ENCODE data around the gene CADPS2. TPM values are rescaled to one million over a fixed set of nuclear protein-coding genes. Genes with fewer than 3 reads are reported as not detected.

CADPS2 gene
- total RNA-seq, 1 donor from 2014 or later = 6.4 TPM

DNA sequence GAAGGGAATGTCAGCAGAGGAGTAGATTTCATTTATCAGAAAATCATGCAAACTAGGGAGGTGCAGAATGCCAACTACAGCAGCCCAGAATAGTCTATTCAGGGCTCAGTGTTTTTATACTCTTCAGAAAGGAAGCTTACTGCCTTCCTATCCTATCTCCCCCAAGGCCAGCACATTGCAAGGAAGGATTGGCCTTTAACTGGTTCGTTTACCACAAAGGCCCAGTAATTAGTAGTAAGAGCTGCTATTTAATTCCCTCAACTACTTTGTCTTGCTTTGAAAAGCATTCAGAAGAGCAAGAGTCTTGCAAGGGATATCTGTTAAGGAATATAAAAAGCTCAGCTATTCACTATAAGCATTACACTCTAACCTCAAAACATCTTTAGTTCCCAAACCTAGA is 97.1 kb downstream of the CADPS2 start:
- H3K27ac Mint-ChIP-seq (ENCODE audit: unreplicated experiment) = no peak overlapping the region
- H3K4me3 ChIP-seq (ENCODE audit: insufficient read depth, low read depth, low read length) = no peak overlapping the region
- H4K20me1 ChIP-seq (ENCODE audit: insufficient read depth, low read length) = no peaks in the 10 kb centered on the region
- H3K9ac ChIP-seq (ENCODE audit: low read length) = no peak overlapping the region
- no peaks in the 10 kb centered on the region for H3K36me3 ChIP-seq (ENCODE audit: insufficient read depth, low read length)
- H3K4me3 Mint-ChIP-seq (ENCODE audit: unreplicated experiment) = no peak overlapping the region
- no peak overlapping the region for H3K4me2 ChIP-seq (ENCODE audit: low read length)
- DNase-seq (ENCODE audit: low read depth) (no peak), FAIRE-seq (no peak)
- TF ChIP-seq EZH2 (IDR thresholded peaks at IDR 0.05; ENCODE audit: insufficient read depth, low read length) = no peak
- TF ChIP-seq, protein P1, sequence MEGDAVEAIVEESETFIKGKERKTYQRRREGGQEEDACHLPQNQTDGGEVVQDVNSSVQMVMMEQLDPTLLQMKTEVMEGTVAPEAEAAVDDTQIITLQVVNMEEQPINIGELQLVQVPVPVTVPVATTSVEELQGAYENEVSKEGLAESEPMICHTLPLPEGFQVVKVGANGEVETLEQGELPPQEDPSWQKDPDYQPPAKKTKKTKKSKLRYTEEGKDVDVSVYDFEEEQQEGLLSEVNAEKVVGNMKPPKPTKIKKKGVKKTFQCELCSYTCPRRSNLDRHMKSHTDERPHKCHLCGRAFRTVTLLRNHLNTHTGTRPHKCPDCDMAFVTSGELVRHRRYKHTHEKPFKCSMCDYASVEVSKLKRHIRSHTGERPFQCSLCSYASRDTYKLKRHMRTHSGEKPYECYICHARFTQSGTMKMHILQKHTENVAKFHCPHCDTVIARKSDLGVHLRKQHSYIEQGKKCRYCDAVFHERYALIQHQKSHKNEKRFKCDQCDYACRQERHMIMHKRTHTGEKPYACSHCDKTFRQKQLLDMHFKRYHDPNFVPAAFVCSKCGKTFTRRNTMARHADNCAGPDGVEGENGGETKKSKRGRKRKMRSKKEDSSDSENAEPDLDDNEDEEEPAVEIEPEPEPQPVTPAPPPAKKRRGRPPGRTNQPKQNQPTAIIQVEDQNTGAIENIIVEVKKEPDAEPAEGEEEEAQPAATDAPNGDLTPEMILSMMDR (IDR thresholded peaks at IDR 0.05; ENCODE audit: insufficient read depth, low read depth, low read length) = no peak
- no peaks in the 10 kb centered on the region for H3K9me3 Mint-ChIP-seq (ENCODE audit: unreplicated experiment)
- H3K36me3 Mint-ChIP-seq (ENCODE audit: low read depth, unreplicated experiment) = no peaks in the 10 kb centered on the region
- no peaks in the 10 kb centered on the region for H3K9me3 ChIP-seq (ENCODE audit: insufficient read depth, low read depth, low read length)
- no peak overlapping the region for H3K27ac ChIP-seq (ENCODE audit: low read depth, low read length)
- no peak overlapping the region for H2AFZ ChIP-seq (ENCODE audit: low read depth, low read length)
- no peaks in the 10 kb centered on the region for H3K79me2 ChIP-seq (ENCODE audit: insufficient read depth, low read length)
- no peaks in the 10 kb centered on the region for H3K4me1 ChIP-seq (ENCODE audit: insufficient read depth, low read length)
- H3K27me3 Mint-ChIP-seq (ENCODE audit: low read depth, unreplicated experiment) = no peaks in the 10 kb centered on the region
- no peaks in the 10 kb centered on the region for H3K27me3 ChIP-seq (ENCODE audit: insufficient read depth, low read length)
- peaks cover 13% of the 10 kb centered on the region for H3K4me1 Mint-ChIP-seq (ENCODE audit: low read depth, unreplicated experiment)

DNA sequence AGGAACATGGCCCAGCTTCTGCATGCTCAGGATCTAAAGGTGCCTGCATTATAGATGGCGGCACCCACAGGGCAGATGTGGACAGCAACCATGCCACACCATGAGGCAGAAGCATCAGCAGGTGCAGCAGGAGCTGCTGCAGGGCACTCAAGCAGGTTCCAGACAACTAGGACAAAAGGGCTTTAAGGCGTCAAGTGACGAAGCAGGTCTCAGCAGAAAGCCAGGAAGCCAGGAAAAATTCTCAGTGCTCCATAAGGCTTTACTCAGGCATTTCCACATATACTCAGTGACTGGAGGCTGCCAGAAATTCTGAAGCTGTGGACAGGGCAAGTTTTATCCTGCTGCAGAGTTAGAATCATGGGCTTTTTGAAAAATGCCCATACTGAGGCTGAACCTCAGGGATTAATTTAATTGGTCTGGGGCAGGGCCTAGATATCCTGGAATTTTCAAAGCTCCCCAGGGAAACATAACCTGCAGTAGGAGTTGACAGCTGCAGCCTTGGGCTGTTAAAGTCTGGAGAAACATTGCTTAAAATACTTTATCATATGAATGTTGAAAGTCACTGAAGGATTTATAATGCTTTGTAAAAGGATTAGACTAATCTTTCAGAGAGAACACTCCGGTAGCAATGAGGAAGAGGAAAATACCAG is 115.4 kb downstream of the CADPS2 start:
- H3K36me3 Mint-ChIP-seq (ENCODE audit: low read depth, unreplicated experiment) = no peaks in the 10 kb centered on the region
- no peaks in the 10 kb centered on the region for H3K36me3 ChIP-seq (ENCODE audit: insufficient read depth, low read length)
- FAIRE-seq (no peak), DNase-seq (ENCODE audit: low read depth) (no peak)
- no peak overlapping the region for H3K4me3 ChIP-seq (ENCODE audit: insufficient read depth, low read depth, low read length)
- H2AFZ ChIP-seq (ENCODE audit: low read depth, low read length) = no peak overlapping the region
- H4K20me1 ChIP-seq (ENCODE audit: insufficient read depth, low read length) = no peaks in the 10 kb centered on the region
- TF ChIP-seq, protein P1 (IDR thresholded peaks at IDR 0.05; ENCODE audit: insufficient read depth, low read depth, low read length) = no peak
- no peak for TF ChIP-seq EZH2 (IDR thresholded peaks at IDR 0.05; ENCODE audit: insufficient read depth, low read length)
- H3K4me1 ChIP-seq (ENCODE audit: insufficient read depth, low read length) = no peaks in the 10 kb centered on the region
- H3K9me3 ChIP-seq (ENCODE audit: insufficient read depth, low read depth, low read length) = no peaks in the 10 kb centered on the region
- H3K27ac ChIP-seq (ENCODE audit: low read depth, low read length) = no peak overlapping the region
- no peak overlapping the region for H3K4me3 Mint-ChIP-seq (ENCODE audit: unreplicated experiment)
- no peak overlapping the region for H3K4me2 ChIP-seq (ENCODE audit: low read length)
- no peak overlapping the region for H3K9ac ChIP-seq (ENCODE audit: low read length)
- H3K4me1 Mint-ChIP-seq (ENCODE audit: low read depth, unreplicated experiment) = no peaks in the 10 kb centered on the region
- no peaks in the 10 kb centered on the region for H3K9me3 Mint-ChIP-seq (ENCODE audit: unreplicated experiment)
- H3K27me3 Mint-ChIP-seq (ENCODE audit: low read depth, unreplicated experiment) = no peaks in the 10 kb centered on the region
- H3K27ac Mint-ChIP-seq (ENCODE audit: unreplicated experiment) = no peak overlapping the region
- H3K27me3 ChIP-seq (ENCODE audit: insufficient read depth, low read length) = no peaks in the 10 kb centered on the region
- no peaks in the 10 kb centered on the region for H3K79me2 ChIP-seq (ENCODE audit: insufficient read depth, low read length)

DNA sequence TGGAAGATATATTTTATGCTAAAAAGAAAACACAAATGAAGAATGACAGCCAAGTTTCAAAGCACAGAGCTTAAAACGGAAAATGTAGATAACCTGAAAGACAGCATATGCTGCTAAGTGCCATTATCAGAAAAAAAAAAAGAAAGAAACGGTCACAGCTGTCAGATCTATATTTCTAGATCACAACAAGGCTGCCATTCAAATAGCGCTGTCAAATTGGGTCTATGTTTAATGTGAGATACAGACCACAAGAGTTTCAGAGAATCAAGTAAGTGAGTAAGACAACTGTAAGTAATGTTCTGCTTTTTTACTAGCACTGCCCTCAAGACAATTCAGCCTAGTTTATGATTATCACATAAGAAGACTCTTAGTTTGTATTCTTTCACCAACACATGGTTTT is 117.4 kb downstream of the CADPS2 start:
- Histone ChIP-seq H3K27ac (ENCODE audit: low read depth, low read length) (no peak overlapping the region), H3K9ac (ENCODE audit: low read length) (no peak overlapping the region), H3K4me3 (ENCODE audit: insufficient read depth, low read depth, low read length) (no peak overlapping the region), H3K36me3 (ENCODE audit: insufficient read depth, low read length) (no peaks in the 10 kb centered on the region), H3K9me3 (ENCODE audit: insufficient read depth, low read depth, low read length) (no peaks in the 10 kb centered on the region), H2AFZ (ENCODE audit: low read depth, low read length) (no peak overlapping the region), H3K4me1 (ENCODE audit: insufficient read depth, low read length) (no peaks in the 10 kb centered on the region), H3K4me2 (ENCODE audit: low read length) (no peak overlapping the region), H3K27me3 (ENCODE audit: insufficient read depth, low read length) (no peaks in the 10 kb centered on the region), H3K79me2 (ENCODE audit: insufficient read depth, low read length) (no peaks in the 10 kb centered on the region), H4K20me1 (ENCODE audit: insufficient read depth, low read length) (no peaks in the 10 kb centered on the region)
- H3K4me3 Mint-ChIP-seq (ENCODE audit: unreplicated experiment) = no peak overlapping the region
- no peak for TF ChIP-seq EZH2 (IDR thresholded peaks at IDR 0.05; ENCODE audit: insufficient read depth, low read length)
- TF ChIP-seq, protein P1 (IDR thresholded peaks at IDR 0.05; ENCODE audit: insufficient read depth, low read depth, low read length) = no peak
- no peak overlapping the region for H3K27ac Mint-ChIP-seq (ENCODE audit: unreplicated experiment)
- H3K36me3 Mint-ChIP-seq (ENCODE audit: low read depth, unreplicated experiment) = no peaks in the 10 kb centered on the region
- no peak for FAIRE-seq
- no peaks in the 10 kb centered on the region for H3K9me3 Mint-ChIP-seq (ENCODE audit: unreplicated experiment)
- no peak for DNase-seq (ENCODE audit: low read depth)
- H3K27me3 Mint-ChIP-seq (ENCODE audit: low read depth, unreplicated experiment) = no peaks in the 10 kb centered on the region
- H3K4me1 Mint-ChIP-seq (ENCODE audit: low read depth, unreplicated experiment) = peaks cover 5% of the 10 kb centered on the region
